HG03159 (cell line): ENCODE results near the gene SELENOH.

Experiments
- ATAC-seq: cut with Tn5 transposase; IDR thresholded peaks from one replicate; pipeline ENCODE4 v1.9.1; 2021; ENCODE audit warnings: mild to moderate bottlenecking, moderate library complexity; ENCODE audit not compliant: unreplicated experiment

Gene SELENOH

GRCh38 chr11:57778318-57779037 is 37.2 kb downstream of the SELENOH start:
- no peak for ATAC-seq

DNA sequence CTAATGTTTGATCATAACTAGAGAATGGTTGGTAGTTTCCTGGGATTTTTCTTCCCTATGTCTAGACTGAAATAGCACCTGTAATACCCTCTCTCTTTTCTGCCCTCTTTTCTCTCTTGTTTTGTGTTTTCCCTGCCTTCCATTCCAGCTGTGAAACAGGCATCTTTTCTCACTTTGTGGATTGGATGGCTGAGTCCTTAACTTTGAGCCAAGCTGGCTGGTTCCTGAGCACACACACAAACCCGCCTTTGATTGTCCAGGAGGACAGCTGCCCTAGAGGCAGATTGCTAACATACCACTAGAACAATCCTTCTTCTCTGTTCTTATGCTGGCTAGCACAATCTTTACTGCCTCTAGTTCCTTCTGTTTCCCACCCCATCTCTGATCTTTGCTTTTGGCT is 38.0 kb downstream of the SELENOH start:
- ATAC-seq, result no peak

DNA sequence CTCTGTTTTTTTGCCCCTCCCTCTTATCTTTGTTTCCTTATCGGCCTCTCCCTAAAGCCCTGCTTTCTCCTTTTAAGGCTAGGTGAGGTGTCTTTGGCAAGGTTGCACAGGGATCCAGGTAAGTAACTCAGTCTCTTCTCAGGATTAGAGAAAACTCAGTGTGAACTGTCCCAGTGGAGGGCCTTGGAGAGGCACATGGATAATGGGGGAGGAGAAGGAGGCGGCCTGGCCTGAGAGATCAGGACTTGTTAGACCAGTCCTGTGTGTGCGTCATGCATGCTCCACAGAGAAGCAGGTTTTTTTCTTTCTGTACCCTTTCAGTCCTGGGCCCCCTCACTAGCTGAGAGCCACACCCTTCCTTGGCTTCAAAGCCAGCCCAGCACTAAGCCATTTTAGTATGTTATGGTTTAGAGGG is 40.2 kb downstream of the SELENOH start:
- ATAC-seq, result no peak

GRCh38 chr11:57785072-57785471 is 43.8 kb downstream of the SELENOH start:
- no peak for ATAC-seq

GRCh38 chr11:57786436-57786835 is 45.1 kb downstream of the SELENOH start:
- no peak for ATAC-seq

GRCh38 chr11:57787006-57787604 is 45.8 kb downstream of the SELENOH start:
- ATAC-seq, result no peak

GRCh38 chr11:57787920-57788702 is 46.8 kb downstream of the SELENOH start:
- ATAC-seq, result no peak

DNA sequence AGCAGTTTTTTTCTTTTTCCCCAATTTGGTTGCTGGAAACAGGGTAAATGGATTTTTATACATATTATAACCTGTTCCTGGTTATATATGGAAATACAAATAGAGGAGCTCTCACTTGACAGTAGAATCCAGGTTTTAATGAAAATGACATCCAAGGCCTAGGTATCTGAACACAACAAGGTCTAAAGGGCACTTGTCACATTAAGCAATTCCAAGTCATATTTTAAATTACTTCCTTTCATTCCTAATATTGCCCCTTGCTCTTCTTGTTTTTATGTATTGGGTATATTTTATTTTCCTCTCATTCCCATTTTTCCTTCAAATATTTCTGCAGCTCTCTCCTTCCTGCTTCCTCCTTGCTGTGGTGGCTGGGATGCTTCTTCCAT is 47.4 kb downstream of the SELENOH start:
- no peak for ATAC-seq

- ATAC-seq, result no peak
These were observed 50.2 kb downstream of the SELENOH start for GRCh38 chr11:57791321-57792059.

GRCh38 chr11:57792060-57792541 is 50.8 kb downstream of the SELENOH start:
- ATAC-seq, result peak; percentile 92

GRCh38 chr11:57792870-57793269 is 51.6 kb downstream of the SELENOH start:
- ATAC-seq, result no peak
